ENCODE data around the gene YAF2.

The YAF2 gene

GRCh38 chr12:42178101-42178500, 59.9 kb downstream of the YAF2 start:
- TF ChIP-seq CTCF (IDR thresholded peaks at IDR 0.05; ENCODE audit: insufficient read depth, missing control alignments) = no peak
- no peak for FAIRE-seq
- DNase-seq (ENCODE audit: insufficient read length, low spot score) = no peak

- FAIRE-seq (no peak), DNase-seq (ENCODE audit: insufficient read length, low spot score) (no peak)
- no peak for TF ChIP-seq CTCF (IDR thresholded peaks at IDR 0.05; ENCODE audit: insufficient read depth, missing control alignments)
These were observed 63.1 kb downstream of the YAF2 start for GRCh38 chr12:42174978-42175377.

- no peak for DNase-seq (ENCODE audit: insufficient read length, low spot score)
- FAIRE-seq = no peak
- no peak for TF ChIP-seq CTCF (IDR thresholded peaks at IDR 0.05; ENCODE audit: insufficient read depth, missing control alignments)
These were observed 64.0 kb downstream of the YAF2 start for GRCh38 chr12:42173961-42174521.

GRCh38 chr12:42172441-42173210, 65.4 kb downstream of the YAF2 start:
- TF ChIP-seq CTCF (IDR thresholded peaks at IDR 0.05; ENCODE audit: insufficient read depth, missing control alignments) = no peak
- FAIRE-seq (no peak), DNase-seq (ENCODE audit: insufficient read length, low spot score) (no peak)

GRCh38 chr12:42167711-42168110, 70.3 kb downstream of the YAF2 start:
- no peak for TF ChIP-seq CTCF (IDR thresholded peaks at IDR 0.05; ENCODE audit: insufficient read depth, missing control alignments)
- no peak for FAIRE-seq
- DNase-seq (ENCODE audit: insufficient read length, low spot score) = no peak

GRCh38 chr12:42166501-42166900, 71.5 kb downstream of the YAF2 start:
- DNase-seq (ENCODE audit: insufficient read length, low spot score) (no peak), FAIRE-seq (no peak)
- TF ChIP-seq CTCF (IDR thresholded peaks at IDR 0.05; ENCODE audit: insufficient read depth, missing control alignments) = no peak

GRCh38 chr12:42163913-42164312, 74.1 kb downstream of the YAF2 start:
- no peak for TF ChIP-seq CTCF (IDR thresholded peaks at IDR 0.05; ENCODE audit: insufficient read depth, missing control alignments)
- no peak for DNase-seq (ENCODE audit: insufficient read length, low spot score)
- peak; percentile 35 for FAIRE-seq

Measured in D721Med (cell line).